IPS-NIHi7 (cell line): Measurements from ENCODE around the gene C1GALT1.

Experiments
- DNase-seq: peaks from one replicate; pipeline ENCODE4 v3.0.0; 2012; ENCODE audit warnings: mixed read lengths; ENCODE audit errors: extremely low spot score

C1GALT1 gene

GRCh38 chr7:7272294-7272693 is 90.0 kb downstream of the C1GALT1 start:
- no peak for DNase-seq

DNA sequence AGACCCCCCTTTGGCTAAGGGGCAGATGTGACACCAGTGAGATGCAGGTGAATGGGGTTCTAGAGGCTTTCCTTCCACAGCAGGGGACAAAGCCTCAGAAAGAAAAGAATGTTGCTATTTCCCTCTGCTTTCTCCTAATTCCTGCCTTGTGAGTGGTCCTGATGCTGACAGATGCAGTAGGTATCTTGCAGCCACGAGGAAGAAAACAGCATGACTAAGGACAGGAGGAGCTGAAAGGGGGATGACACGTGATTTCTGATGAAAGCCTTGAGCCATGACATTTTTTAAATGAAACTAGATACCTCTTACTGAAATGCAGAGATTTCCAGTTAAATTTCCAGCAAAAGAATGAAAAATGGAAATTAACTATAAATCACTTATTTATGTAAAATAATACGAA is 92.4 kb downstream of the C1GALT1 start:
- peak; percentile 41 for DNase-seq

DNA sequence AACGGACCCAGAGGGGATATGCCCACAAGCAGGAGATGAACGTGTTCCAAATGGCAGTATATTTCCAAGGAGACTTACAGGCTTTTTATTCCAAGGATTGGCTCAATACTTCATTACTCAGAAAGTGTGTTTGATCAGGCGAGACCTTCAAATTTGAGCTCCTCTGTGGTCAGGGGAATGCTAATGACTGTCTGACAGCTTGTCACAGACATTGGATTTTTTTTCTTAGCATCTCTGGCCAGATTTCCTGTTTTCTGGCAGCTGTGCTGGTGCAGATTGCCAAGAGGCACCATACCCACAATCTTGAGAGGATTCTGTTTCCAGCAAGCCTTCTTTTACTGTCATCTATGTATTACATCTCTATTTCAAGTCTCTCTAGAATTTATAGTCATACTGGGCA is 93.8 kb downstream of the C1GALT1 start:
- DNase-seq: no peak

DNA sequence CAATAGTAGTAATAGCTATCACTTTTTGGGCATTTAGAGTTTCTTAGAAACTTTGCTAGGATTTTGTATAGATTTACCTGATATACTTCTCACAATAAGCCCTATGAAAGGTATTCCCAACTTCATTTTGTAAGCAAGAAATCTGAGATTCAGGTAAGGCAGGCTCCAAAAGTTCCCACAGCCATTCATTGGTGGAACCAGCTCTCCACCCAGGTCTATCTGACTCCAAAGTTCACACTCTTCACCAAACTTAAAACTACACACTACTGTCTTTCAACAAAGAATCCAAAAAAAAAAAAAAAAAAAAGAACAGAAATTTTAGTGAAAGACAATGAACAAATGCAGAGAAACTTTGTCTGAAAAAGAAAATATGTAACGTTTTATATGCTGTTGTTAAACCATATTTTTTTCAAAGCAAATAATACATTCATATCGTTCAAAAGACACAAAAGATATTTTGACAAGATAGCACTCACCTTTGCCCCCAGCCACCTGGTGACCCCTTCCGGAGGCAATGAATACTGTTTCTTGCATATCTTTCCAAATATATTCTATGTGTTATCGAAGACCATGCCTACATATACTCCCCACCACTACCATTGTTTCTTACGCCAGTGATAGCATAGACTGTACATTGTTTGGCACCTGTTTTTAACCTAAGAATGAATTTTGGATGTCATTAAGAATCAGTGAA is 108.2 kb downstream of the C1GALT1 start:
- DNase-seq: no peak

- no peak for DNase-seq
These were observed 109.7 kb downstream of the C1GALT1 start for GRCh38 chr7:7292085-7292484.

DNA sequence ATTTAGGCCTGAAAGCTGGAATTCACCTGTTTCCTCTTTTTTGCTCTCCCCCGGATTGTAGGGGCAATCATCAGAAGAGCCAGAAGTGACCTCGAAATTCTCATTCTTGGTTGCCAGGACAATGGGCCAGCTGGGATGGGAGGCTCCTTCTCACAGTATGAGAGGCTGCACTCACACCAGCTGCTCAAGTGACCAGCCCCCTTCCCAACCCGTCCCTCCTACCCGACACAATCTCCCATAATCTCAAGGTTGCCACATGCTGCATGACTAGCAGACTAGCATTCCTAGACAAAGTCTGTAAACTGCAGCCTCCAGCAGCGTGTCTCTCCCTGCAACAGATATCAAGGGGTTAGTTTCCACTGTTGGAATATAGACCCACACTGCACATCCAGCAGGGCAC is 110.3 kb downstream of the C1GALT1 start:
- DNase-seq: no peak

- DNase-seq: no peak
These were observed 110.7 kb downstream of the C1GALT1 start for GRCh38 chr7:7293092-7293491.

GRCh38 chr7:7294911-7295310 is 112.6 kb downstream of the C1GALT1 start:
- no peak for DNase-seq
